Mesodermal cell (in vitro differentiated cells): ENCODE results near the gene INPP5A.

Experiments used
- H3K27ac ChIP-seq: 2 replicates; pipeline ENCODE4 v1.7.0; 2013; ENCODE audit warnings: mild to moderate bottlenecking, low read depth, low read length, moderate library complexity; ENCODE audit not compliant: severe bottlenecking
- H3K36me3 ChIP-seq: 2 replicates; pipeline ENCODE4 v1.7.1; 2013; ENCODE audit warnings: mild to moderate bottlenecking, low read length, moderate library complexity; ENCODE audit not compliant: control insufficient read depth, insufficient read depth
- H3K4me1 ChIP-seq: one replicate; pipeline ENCODE4 v1.7.1; 2013; ENCODE audit warnings: mild to moderate bottlenecking, low read length; ENCODE audit not compliant: insufficient read depth, control insufficient read depth, poor library complexity, severe bottlenecking
- H3K4me3 ChIP-seq: 2 replicates; pipeline ENCODE4 v1.7.0; 2013; ENCODE audit warnings: low read length, control low read depth, mild to moderate bottlenecking; ENCODE audit not compliant: insufficient read depth, poor library complexity, severe bottlenecking; ENCODE audit errors: extremely low read depth
- H3K9me3 ChIP-seq: 2 replicates; pipeline ENCODE4 v1.7.1; 2013; ENCODE audit warnings: mild to moderate bottlenecking, low read length, moderate library complexity; ENCODE audit not compliant: control insufficient read depth
- WGBS, 2 experiments: methylation state at CpG; one replicate each; pipeline ENCODE4 v1.1.5; 2013; ENCODE audit warnings: missing lambda C conversion rate in 2 of 2; ENCODE audit not compliant: insufficient coverage in 2 of 2; 5-methylcytosine and 5-hydroxymethylcytosine counted together

INPP5A gene

GRCh38 chr10:132554053-132554990 is 16.7 kb downstream of the INPP5A start:
- Histone ChIP-seq H3K36me3 (no peaks in the 10 kb centered on the region), H3K27ac (no peak overlapping the region), H3K9me3 (no peaks in the 10 kb centered on the region), H3K4me3 (no peak overlapping the region), H3K4me1 (no peaks in the 10 kb centered on the region)
- WGBS, 2 experiments, result 91% methylated on average over 17 of the region's 19 CpGs

- Histone ChIP-seq H3K27ac (no peak overlapping the region), H3K4me1 (peaks cover 2% of the 10 kb centered on the region), H3K9me3 (no peaks in the 10 kb centered on the region), H3K36me3 (no peaks in the 10 kb centered on the region), H3K4me3 (no peak overlapping the region)
- 92 to 94% methylated on average over 15 to 16 of the region's 18 CpGs for WGBS, 2 experiments
Observed at GRCh38 chr10:132554991-132555647, 17.5 kb downstream of the INPP5A start.

GRCh38 chr10:132555648-132556575 is 18.3 kb downstream of the INPP5A start:
- WGBS, 2 experiments, result 92 to 96% methylated on average over 19 to 20 of the region's 22 CpGs
- Histone ChIP-seq H3K4me1 (peaks cover 4% of the 10 kb centered on the region), H3K36me3 (no peaks in the 10 kb centered on the region), H3K4me3 (no peak overlapping the region), H3K27ac (no peak overlapping the region), H3K9me3 (no peaks in the 10 kb centered on the region)

DNA sequence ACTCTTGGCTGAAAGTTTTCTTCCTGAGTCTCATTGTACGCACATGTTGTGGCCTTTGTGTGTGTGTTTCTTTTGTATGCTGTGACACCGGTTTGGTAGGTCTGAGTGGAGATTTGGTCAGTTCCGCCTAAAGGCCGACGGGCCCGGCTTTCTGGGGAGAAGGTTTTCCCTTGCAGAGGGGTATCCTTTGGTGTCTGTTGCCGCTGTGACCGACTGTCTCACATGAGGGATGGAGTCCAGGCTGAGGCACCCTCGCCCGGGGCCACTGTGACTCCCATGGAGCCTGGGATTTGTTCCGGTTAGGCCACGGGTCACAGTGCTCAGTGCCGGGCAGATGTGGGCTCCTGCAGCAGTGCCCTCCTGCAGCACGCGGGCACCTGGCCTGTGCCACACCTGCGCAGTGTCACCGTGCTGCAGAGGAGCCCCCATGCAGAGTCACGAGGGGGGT is 19.4 kb downstream of the INPP5A start:
- 95 to 97% methylated on average over 17 to 18 of the region's 18 CpGs for WGBS, 2 experiments
- Histone ChIP-seq H3K27ac (no peak overlapping the region), H3K9me3 (no peaks in the 10 kb centered on the region), H3K4me1 (peaks cover 4% of the 10 kb centered on the region), H3K36me3 (no peaks in the 10 kb centered on the region), H3K4me3 (no peak overlapping the region)

DNA sequence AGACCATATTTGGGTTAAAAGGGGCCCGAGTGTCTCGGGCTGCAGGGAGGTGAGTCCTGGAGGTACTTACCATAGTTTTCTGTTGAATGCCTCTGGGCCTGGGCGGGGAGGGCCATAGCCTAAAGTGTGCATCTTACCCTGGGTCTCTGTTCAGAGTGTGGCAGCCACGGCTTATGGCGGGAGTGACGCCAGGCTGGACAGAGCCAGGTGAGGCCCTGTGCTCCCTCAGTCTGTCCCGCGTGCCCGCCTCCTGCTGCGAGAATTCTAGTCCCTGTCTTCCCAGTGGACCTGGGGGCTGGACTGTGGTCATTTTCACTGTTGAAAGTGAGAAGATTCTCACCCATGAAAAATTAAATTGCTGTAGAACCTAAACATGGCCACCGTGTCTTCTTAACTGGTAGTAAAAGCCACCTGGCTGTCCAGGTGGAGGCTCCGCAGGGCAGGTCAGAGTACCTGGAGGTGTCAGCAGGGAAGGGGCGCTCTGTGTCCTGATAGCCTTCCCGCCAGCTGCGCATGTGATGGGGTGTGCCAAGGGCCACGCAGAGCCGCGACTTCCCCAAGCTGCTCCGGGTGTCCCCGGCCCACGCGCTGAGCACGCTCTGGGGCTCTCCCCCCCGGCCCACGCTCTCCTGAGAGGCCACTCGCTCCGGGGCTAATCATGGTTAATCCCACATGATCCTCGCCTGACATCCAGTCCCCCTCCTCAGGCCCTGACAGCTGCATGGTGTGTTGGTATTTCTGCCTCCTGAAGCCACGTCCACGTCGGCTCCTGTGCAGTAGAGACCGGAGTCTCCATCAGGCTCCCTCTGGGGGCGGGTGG is 20.3 kb downstream of the INPP5A start:
- peaks cover 4% of the 10 kb centered on the region for H3K4me1 ChIP-seq
- WGBS, 2 experiments, result 95 to 96% methylated on average over 24 to 30 of the region's 33 CpGs
- no peaks in the 10 kb centered on the region for H3K36me3 ChIP-seq
- no peak overlapping the region for H3K27ac ChIP-seq
- H3K9me3 ChIP-seq, result no peaks in the 10 kb centered on the region
- no peak overlapping the region for H3K4me3 ChIP-seq

DNA sequence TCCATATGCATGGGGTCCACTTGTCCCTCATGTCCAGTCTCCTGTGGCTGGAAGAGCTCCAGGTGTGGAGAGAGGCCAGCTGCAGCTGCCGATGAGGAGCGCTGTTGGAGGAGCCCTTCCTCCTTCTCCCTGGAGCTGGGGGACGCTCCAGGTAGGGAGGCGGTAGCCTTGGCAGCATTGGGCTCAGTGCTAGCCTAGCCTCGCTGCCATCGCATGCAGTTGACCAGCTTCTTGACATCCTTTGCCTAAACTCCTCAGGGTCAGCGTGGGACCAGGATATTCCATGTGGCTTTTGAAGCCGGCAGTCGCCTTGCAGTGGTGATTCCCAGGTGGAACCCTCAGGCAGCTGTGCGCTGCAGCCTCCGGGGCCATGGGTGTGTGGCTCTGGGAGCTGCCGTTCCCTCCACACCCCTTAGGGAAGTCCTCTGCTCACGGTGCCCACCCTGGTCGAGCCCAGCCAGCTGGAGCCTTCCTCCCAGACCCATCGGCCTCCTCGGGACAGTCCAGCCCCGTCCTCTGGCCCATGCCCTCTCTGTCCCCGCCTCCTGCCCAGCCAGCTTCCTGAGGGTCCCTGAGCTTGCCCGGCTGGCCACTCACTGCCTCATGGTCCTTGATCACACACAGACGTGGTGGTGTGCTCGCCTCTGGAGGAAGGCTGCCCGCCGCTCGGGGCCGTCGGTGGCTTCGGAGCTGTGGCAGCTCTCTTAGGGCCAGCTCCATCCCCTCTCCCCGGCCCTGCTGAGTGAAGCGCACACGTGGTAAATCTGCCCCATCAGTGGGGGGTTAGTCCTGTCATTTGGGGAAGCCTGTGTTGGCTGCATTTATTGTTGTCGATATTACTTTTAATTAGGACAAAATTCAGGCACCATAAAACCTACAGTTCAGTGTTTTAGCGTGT is 21.2 kb downstream of the INPP5A start:
- no peaks in the 10 kb centered on the region for H3K9me3 ChIP-seq
- H3K4me3 ChIP-seq, result no peak overlapping the region
- WGBS, 2 experiments, result 89 to 91% methylated on average over 26 to 31 of the region's 32 CpGs
- H3K36me3 ChIP-seq, result no peaks in the 10 kb centered on the region
- no peak overlapping the region for H3K27ac ChIP-seq
- peaks cover 4% of the 10 kb centered on the region for H3K4me1 ChIP-seq

- no peaks in the 10 kb centered on the region for H3K9me3 ChIP-seq
- no peak overlapping the region for H3K4me3 ChIP-seq
- H3K27ac ChIP-seq, result no peak overlapping the region
- WGBS, 2 experiments, result 95 to 96% methylated on average over 11 of the region's 11 CpGs
- no peaks in the 10 kb centered on the region for H3K36me3 ChIP-seq
- H3K4me1 ChIP-seq, result peaks cover 10% of the 10 kb centered on the region
Observed at GRCh38 chr10:132559538-132559937, 22.0 kb downstream of the INPP5A start.

DNA sequence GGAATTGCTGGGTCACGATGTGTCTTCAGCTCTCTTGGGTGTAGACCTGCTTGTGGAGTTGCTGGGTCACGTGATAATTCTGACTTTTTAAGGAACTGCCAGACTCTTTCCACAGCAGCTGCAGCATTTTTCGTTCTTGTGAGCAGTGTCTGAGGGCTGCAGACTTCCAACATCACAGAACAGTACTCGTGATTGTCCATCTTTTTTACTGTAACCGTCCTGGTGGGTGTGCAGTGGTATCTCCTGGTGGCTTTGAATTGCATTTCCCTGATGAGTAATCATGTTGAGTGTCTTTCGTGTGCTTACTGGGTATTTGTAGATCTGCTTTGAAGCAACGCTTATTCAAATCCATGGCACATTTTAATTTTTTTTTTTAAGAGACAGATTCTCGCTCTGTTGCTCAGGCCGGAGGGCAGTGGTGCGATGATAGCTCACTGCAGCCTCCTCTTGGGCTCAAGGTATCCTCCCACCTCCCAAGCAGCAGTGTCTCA is 22.7 kb downstream of the INPP5A start:
- Histone ChIP-seq H3K36me3 (no peaks in the 10 kb centered on the region), H3K4me3 (no peak overlapping the region), H3K4me1 (peaks cover 14% of the 10 kb centered on the region), H3K27ac (no peak overlapping the region), H3K9me3 (no peaks in the 10 kb centered on the region)
- 96 to 97% methylated on average over 3 to 7 of the region's 10 CpGs for WGBS, 2 experiments
